ENCODE measurements around the gene GRHL3.

Gene GRHL3

GRCh38 chr1:24344090-24344742 lies 25.1 kb downstream of the GRHL3 start:
- ATAC-seq = no peak
- DNase-seq = no peak

DNA sequence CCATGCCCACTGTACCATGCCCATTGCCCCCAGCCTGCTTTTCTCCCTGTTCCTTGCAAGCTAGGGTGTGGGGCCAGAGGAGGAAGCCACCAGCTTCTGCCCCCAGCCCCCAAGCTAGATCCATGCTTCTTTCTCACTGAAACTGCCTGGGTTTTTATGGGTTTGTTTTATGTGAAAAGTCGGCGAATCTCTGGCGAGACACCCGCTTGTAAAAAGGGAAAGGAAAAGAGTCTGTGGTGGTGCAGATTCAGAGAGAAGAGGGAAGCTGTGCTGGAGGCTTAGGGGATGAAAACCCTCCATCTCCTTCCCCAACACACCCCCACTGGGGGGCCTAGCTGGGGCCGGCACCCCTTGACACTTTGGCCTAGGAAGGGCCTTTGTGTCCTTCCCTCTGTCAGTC lies 26.2 kb downstream of the GRHL3 start:
- DNase-seq (no peak), ATAC-seq (no peak)

DNA sequence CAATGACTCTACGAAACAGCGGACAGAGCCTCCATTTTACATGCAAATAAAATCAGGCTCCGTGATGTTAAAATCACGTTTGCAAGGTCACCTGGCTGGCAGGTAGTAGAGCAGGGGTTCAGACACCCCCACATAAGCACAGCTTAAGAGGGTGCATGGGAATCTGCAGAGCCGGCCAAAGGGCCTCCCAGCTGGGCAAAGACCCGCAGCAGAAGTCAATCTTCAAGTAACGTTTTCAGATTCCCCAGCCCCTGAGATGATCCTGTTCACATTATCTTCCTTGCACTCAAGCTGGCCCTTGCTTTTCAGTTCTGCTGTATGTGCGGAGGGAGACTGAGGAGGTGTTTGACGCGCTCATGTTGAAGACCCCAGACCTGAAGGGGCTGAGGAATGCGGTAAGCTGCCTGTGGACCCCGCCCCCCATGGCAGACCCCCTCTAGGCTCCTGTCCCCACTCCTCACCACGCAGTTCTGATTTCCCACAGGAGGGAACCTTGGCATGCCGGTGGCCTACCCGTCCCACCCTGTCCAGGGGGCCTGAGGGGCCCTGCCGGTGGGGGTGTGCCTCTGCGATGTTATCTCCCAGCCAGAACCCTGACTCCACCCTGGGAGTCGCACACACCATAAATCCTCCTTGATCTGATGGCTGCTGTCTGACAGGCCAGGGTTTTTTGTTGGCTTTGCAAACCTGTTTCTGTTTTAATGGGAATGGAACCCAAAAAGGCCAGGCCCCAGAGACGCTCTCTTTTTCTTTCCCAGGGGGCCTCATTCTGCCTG lies 28.2 kb downstream of the GRHL3 start:
- DNase-seq (no peak), ATAC-seq (no peak)

DNA sequence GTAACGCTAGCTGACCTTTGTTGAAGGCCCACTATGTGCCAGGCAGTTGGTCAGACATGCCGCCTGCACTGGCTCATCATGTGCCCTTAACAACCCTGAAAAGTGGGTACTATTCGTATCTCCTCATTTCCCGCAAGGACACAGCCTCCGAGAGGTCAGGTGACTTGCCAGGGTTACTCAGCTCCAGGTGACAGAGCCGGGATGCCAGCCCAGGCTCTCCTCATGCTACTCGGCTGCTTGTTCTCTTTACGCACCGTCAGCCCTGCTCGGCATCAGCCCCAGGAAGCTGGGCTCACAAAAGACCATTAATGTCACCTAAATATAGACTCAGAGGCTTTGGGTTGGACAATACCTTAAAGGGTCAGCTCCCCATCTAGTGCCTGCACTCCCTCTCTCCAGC lies 29.0 kb downstream of the GRHL3 start:
- no peak for ATAC-seq
- no peak for DNase-seq

DNA sequence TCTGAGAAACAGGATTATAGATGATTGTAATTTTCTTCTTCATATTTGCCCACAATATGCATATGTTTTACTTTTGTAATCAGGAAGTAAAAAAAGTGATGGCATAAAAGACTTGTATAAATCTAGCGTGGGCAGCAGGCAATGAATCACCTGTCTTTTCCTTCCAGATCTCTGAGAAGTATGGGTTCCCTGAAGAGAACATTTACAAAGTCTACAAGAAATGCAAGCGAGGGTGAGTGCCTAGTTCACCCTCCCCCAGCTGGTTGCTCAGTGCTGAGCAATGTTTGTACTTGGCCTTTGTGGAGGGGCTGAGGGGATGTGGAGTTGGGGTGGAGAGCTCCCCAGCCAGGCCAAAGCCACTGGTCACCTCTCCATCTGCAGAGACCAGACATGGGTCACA lies 30.7 kb downstream of the GRHL3 start:
- peak; percentile 43 for ATAC-seq
- DNase-seq = peak; percentile 13

GRCh38 chr1:24351247-24351646 lies 32.1 kb downstream of the GRHL3 start:
- DNase-seq (peak; percentile 12), ATAC-seq (peak; percentile 65)

GRCh38 chr1:24351918-24352627 lies 32.9 kb downstream of the GRHL3 start:
- DNase-seq (peak; percentile 62), ATAC-seq (peak; percentile 48)

GRCh38 chr1:24353292-24353891 lies 34.2 kb downstream of the GRHL3 start:
- no peak for ATAC-seq
- DNase-seq = no peak

DNA sequence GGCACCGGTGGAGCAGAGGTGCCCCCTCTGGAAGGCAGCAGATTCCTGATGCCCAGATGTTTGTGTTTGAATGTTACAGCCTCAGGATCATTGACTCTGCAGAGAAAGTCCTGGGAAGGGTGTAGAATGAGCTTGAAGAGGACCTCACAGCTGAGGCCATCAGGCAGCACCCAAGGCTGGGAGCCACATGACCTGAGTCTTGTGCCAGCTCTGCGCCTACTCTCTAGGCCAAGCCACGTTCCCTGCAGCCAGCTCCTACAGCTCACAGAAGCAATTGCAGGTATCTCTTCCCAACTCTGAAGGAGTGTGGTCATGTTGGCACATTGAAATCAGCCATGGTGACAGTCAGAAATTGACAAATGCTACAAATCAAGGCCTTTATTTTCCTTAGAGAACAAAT lies 36.3 kb downstream of the GRHL3 start:
- ATAC-seq (no peak), DNase-seq (no peak)

GRCh38 chr1:24357038-24357437 lies 37.9 kb downstream of the GRHL3 start:
- DNase-seq = no peak

GRCh38 chr1:24360681-24361080 lies 41.5 kb downstream of the GRHL3 start:
- ATAC-seq = no peak
- no peak for DNase-seq

More at GRCh38 chr1:24357038-24357437, 37.9 kb downstream of the GRHL3 start:
- no peak for ATAC-seq

DNA sequence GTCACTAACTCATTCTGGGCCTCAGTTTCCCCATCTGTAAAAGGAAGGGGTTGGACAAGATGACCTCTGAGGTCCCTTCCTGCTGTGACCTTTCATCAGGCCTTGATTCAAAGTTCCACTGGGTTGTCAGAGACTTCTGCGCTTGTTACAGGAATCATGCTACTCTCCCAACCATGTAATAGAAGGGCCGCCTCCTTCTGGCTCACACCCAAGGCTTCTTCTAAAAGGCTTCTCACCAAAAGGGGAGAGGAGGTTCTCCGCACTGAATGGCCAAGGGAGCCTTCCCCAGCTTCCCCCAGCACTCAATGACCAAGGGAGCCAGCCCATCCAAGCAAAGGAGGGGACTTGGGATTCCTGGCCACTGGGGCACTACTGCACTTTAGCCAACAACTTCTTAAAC lies 42.7 kb downstream of the GRHL3 start:
- ATAC-seq (no peak), DNase-seq (no peak)

- no peak for ATAC-seq
- no peak for DNase-seq
Measured at GRCh38 chr1:24362396-24362795, 43.2 kb downstream of the GRHL3 start.

- ATAC-seq = no peak
- no peak for DNase-seq
Measured at GRCh38 chr1:24362982-24363614, 43.9 kb downstream of the GRHL3 start.

DNA sequence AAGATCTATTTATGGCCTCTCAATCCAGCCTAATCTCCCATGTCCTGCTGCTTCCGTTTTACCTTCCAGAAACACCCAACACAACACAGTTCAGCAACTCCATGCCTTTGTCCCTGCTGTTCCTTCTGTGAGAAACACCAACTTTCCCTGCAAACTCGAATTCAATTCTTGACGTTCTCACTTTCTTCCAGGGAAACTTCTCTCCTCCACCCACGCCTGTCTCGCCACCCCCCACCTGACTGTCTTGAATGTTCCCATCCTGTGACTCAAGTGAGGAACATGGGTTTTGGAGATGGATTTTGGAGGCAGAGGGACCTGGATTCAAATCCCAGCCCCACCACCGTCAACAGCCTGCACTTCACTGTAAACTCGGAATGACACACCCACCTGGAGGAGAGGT lies 44.8 kb downstream of the GRHL3 start:
- ATAC-seq (no peak), DNase-seq (no peak)

- DNase-seq = no peak
- no peak for ATAC-seq
Measured at GRCh38 chr1:24364605-24364974, 45.4 kb downstream of the GRHL3 start.

DNA sequence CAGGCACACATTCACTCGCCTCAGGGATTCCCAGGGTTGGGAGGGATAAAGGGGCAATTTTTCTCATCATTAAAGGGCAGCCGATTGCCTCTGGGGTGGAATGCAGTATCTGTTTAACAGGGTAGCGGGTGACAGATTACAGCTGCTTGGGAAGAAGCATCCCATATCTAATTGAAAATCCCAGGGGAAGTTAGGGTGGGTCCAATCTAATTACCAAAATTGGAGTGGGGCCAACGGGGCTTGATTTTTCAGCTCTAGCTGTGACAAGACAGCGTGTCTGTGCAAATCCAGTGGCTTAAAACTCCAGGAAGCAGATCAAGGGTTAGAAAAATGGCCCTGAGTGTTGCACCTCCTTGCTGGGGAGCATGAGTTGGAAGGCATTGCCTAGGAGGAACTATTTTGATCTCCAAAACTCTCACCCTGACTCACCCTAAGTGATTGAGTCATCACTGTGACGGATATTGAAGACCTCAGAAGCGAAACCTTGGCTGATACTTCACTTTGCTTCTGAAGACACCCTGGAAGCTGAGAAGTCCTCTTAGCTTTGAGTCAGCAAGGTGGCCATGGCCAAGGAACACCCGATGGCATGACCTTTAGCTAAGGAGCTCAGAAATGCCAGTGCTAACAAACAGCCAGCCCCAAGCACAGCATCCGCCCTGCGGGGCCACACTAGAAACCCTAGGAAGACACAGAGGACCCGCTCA lies 46.0 kb downstream of the GRHL3 start:
- DNase-seq = peak; percentile 48
- peak; percentile 99 for ATAC-seq

GRCh38 chr1:24366707-24367106 lies 47.5 kb downstream of the GRHL3 start:
- ATAC-seq (no peak), DNase-seq (no peak)

DNA sequence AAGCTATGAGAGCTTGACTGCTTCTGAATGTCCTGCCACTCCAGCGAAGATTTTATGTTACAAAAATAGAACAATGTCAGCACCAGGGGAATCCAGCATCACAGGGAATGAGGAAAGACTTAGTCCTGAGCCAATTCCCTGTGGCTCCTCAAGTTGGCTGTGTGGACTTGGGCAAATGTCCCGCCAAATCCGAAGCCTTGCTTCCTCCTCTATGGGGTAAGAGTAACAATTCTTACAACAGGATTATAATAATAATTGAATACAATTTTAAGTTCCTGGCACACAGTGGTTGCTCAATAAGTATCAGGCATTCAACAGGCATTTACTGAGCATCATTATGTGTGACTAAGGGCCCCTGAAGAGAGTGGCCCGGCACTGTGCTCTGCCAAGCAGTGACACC lies 50.0 kb downstream of the GRHL3 start:
- no peak for ATAC-seq
- DNase-seq = no peak

DNA sequence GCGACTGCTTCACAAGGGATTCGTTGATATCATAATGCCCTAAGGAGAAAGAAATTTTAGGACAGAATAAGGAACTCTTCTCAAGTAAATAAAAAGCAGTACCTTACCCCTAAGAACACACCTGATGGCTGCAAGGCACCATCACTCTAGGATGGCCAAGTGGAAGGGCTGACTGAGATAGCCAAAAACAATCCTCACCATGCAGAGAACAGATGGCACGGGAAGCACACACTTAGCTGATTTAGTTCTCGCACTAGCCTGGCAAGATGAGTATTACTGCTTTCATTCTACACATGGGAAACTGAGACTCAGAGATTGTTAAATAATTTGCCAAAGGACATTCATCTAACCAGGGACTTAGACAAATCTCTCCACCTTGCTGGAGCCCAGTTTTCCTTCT lies 50.6 kb downstream of the GRHL3 start:
- no peak for ATAC-seq
- DNase-seq = no peak

DNA sequence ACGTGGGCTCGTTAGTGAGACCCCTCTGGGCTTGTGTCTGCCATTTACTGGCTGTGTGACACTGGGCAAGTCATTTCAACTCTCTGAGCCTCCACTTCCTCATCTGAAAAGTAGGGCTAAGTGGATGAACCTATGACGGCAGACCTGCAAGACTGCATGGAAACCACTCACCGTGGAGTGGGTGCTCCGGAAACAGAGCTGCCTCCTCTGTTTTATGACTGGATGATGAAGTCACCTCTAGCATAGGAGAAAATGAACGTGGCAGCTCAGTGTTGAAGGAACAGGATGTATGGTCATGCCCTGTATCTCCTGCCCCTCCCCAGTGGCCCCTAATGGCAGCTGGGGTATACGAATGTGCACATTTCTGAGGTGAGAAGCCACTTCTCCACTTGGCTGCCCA lies 53.9 kb downstream of the GRHL3 start:
- ATAC-seq = peak; percentile 46
- DNase-seq = no peak

DNA sequence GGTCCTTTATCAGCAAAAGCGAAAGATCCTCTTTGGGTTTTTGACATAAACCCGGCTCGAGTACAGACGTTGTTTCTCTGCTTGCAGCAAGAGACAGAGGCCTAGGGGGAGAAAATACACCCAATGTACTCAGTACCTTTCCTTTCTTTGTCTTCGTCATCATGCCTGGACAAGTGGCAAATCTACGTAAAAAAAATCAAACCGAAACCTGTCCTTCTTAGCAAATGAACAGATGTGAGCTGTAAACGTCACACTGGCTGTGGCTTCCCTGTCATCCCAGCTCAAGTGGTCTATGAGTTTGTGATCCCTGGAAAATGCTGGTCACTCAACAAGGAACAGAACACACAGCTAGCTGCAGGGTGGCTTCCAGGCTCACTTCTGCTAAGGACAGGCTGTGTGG lies 54.6 kb downstream of the GRHL3 start:
- ATAC-seq (peak; percentile 19), DNase-seq (no peak)
